ENCODE measurements around the gene NEURL1B. TPM values are rescaled to one million over a fixed set of nuclear protein-coding genes. Genes with fewer than 3 reads are reported as not detected.

NEURL1B gene
- total RNA-seq, 2 donors from 2014 or later, result 9.9 to 12.2 TPM

GRCh38 chr5:172630986-172631385 lies 10.1 kb upstream of the NEURL1B start:
- no peaks in the 10 kb centered on the region for H3K27me3 ChIP-seq
- DNase-seq (peak in 1 of 4 donors; percentile 18), ATAC-seq (no peak)
- no peak overlapping the region for H3K4me3 ChIP-seq
- H3K36me3 ChIP-seq (replicated peaks in 1 of 2; ENCODE audit: insufficient read depth in 1 of 2, low read depth in 2 of 2), result no peaks in the 10 kb centered on the region
- peaks cover 11% of the 10 kb centered on the region for H3K4me1 ChIP-seq
- WGBS, 2 donors, result 35 to 76% methylated on average over 3 to 6 of the region's 6 CpGs
- no peaks in the 10 kb centered on the region for H3K9me3 ChIP-seq
- TF ChIP-seq CTCF (IDR thresholded peaks at IDR 0.05) (no peak), POLR2A (IDR thresholded peaks at IDR 0.05) (no peak)
- H3K27ac ChIP-seq, result no peak overlapping the region
- intact Hi-C loops (cut with DNase I), result no loop called here

- DNase-seq, result no peak
- H3K9me3 ChIP-seq, result no peaks in the 10 kb centered on the region
- H3K4me3 ChIP-seq, result no peak overlapping the region
- TF ChIP-seq CTCF (IDR thresholded peaks at IDR 0.05) (no peak), POLR2A (IDR thresholded peaks at IDR 0.05) (no peak)
- 93 to 94% methylated on average over 4 to 6 of the region's 6 CpGs for WGBS, 2 donors
- intact Hi-C loops (cut with DNase I), result no loop called here
- no peaks in the 10 kb centered on the region for H3K36me3 ChIP-seq (replicated peaks in 1 of 2; ENCODE audit: insufficient read depth in 1 of 2, low read depth in 2 of 2)
- H3K27ac ChIP-seq, result no peak overlapping the region
- H3K27me3 ChIP-seq, result no peaks in the 10 kb centered on the region
- no peak for ATAC-seq
- H3K4me1 ChIP-seq, result peaks cover 11% of the 10 kb centered on the region
Measured at GRCh38 chr5:172632346-172633092, 8.5 kb upstream of the NEURL1B start.

DNA sequence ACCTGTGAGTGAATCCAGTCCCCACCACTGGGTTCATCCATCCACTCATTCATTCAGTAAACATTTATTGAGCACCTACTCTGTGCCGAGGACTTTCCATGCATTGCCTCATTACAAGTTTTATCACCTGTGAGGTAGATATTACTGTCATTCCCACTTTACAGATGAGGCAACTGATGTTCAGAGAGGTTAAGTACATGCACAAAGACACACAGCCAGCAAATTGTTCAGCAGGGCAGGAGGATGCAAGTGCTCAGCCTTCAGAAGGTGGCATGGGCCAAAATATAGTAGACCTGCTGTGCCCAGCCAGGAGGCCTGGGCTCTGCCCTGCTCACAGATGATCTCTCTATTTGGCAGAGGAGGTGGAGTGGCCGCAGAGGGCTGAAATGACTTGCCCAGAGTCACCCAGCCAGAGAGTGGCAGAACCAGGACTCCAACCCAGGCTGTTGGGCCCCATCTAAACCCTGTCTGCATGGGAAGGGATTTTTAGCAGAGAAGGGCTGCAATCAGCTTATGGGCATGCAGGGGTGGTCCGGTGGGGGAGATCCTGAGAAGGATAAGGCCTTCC lies 7.6 kb upstream of the NEURL1B start:
- no peak overlapping the region for H3K27ac ChIP-seq
- WGBS, 2 donors, result 74 to 90% methylated on average over 3 of the region's 3 CpGs

GRCh38 chr5:172634106-172634899 lies 6.8 kb upstream of the NEURL1B start:
- WGBS, 2 donors, result 83 to 92% methylated on average over 4 of the region's 4 CpGs
- TF ChIP-seq CTCF (IDR thresholded peaks at IDR 0.05) (no peak), POLR2A (IDR thresholded peaks at IDR 0.05) (no peak)
- H3K36me3 ChIP-seq (replicated peaks in 1 of 2; ENCODE audit: insufficient read depth in 1 of 2, low read depth in 2 of 2), result no peaks in the 10 kb centered on the region
- no peaks in the 10 kb centered on the region for H3K9me3 ChIP-seq
- no peak overlapping the region for H3K4me3 ChIP-seq
- H3K4me1 ChIP-seq, result peaks cover 11% of the 10 kb centered on the region
- no peak overlapping the region for H3K27ac ChIP-seq
- ATAC-seq, result no peak
- no peaks in the 10 kb centered on the region for H3K27me3 ChIP-seq
- intact Hi-C loops (cut with DNase I), result no loop called here
- peak in 1 of 4 donors; percentile 4 for DNase-seq

More for the DNA sequence above, 7.6 kb upstream of the NEURL1B start:
- H3K4me1 ChIP-seq, result peaks cover 11% of the 10 kb centered on the region
- intact Hi-C loops (cut with DNase I), result no loop called here
- H3K9me3 ChIP-seq, result no peaks in the 10 kb centered on the region
- H3K36me3 ChIP-seq (replicated peaks in 1 of 2; ENCODE audit: insufficient read depth in 1 of 2, low read depth in 2 of 2), result no peaks in the 10 kb centered on the region
- ATAC-seq (no peak), DNase-seq (peak in 1 of 4 donors; percentile 3)
- TF ChIP-seq CTCF (IDR thresholded peaks at IDR 0.05) (no peak), POLR2A (IDR thresholded peaks at IDR 0.05) (no peak)
- no peak overlapping the region for H3K4me3 ChIP-seq
- no peaks in the 10 kb centered on the region for H3K27me3 ChIP-seq

Measured in body of pancreas (tissue), 4 donors.